Stimulated activated CD4-positive, alpha-beta T cell treated with anti-CD3 and anti-CD28 coated beads, Interleukin-15, amount 100 ng/mL, for 48 hours (primary cell): ENCODE measurements around the gene ZNF319.
A peak's percentile ranks its signal among the peaks of the same experiment; 100 is the strongest.
"Not testable (repeated sequence)": the region's sequence is repeated elsewhere in the genome, so short reads cannot be mapped to it uniquely, and the experiment has no call there.

ENCODE experiments used
- DNase-seq, 2 donors: peaks; one replicate each; pipeline ENCODE4 v3.0.0-alpha.2; 2020; ENCODE audit warnings: low read depth in 2 of 2

ZNF319 gene

DNA sequence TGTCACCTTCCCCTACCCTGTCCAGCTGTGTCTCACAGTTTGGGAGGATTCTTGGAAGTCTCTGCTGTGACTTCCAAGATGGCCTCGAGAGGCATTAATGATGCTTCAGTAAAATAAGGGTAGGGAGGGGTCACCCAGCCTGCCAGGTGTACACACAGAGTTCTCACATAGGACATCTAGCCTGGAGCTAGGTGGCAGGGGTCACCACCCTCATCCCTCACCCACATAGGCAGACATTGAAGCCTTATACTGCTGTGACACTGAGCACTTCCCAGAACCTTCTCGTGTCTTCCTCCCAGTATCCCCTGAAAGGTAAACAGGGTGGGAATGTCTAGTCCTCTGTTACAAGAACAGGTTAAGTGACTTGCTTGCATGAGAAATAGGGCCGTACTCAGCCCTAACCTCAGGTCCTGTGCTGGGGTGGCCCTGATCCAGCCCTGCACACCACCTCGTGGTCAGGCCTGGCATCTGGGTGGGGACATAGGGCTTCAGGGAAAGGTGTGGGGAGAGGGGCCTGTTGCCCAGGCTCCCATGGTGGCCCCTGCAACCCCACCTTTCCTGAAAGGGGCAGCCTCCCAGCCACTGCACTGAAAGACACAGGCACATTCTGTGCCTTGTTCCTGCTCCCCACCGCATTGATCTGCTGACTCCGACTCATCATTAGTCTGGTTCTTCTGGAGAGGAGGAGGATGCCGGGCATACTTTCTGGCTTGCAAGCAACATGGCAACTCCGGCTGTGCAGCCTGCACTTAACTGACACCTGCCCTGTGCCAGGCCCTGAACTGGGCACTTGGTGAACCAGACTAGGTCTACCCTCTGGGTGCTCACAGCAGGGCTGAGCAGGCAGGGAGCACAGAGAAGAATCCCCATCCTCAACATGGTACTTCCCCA lies 21.4 kb upstream of the ZNF319 start:
- DNase-seq: no peak

DNA sequence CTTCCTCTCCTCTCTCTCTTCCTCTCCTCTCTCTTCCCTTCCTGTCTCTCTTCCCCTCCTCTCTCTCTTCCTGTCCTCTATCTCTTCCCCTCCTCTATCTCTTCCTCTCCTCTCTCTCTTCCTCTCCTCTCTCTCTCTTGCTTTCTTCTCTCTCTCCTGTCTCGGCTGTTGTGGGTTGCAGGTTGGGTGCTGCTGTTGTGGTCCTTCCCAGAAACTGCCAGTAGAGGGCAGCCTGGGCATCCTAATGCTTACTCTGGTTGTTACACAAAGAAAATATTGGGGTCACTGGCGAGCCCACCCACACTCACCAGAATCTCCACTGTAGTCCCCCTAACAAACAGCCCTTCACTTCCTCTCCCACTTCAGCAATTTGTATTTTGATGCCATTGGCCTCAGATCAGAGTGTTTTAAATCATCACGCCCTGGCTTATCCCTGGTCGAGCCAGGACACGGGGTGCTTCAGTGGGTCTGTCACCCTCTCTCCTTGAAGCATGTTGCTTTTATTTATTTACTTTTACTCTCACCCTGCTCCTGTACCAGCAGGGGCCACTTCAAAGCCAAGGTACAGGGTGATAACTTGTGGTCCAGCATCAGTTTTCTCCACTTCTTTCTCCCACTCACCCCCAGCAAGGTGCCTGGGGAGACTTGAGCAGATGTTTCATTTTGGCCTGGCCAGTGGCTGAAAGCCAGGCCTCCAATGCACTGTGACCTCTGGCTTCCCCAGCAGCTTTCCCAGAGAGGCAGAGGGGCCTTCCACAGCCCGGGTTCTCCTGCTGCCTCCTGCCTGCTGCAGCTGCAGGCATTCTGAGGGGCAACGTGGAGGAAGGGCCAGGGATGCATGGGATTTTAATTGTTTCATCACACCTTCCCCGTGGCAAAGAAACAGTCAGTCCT lies 20.4 kb upstream of the ZNF319 start:
- DNase-seq: no peak

DNA sequence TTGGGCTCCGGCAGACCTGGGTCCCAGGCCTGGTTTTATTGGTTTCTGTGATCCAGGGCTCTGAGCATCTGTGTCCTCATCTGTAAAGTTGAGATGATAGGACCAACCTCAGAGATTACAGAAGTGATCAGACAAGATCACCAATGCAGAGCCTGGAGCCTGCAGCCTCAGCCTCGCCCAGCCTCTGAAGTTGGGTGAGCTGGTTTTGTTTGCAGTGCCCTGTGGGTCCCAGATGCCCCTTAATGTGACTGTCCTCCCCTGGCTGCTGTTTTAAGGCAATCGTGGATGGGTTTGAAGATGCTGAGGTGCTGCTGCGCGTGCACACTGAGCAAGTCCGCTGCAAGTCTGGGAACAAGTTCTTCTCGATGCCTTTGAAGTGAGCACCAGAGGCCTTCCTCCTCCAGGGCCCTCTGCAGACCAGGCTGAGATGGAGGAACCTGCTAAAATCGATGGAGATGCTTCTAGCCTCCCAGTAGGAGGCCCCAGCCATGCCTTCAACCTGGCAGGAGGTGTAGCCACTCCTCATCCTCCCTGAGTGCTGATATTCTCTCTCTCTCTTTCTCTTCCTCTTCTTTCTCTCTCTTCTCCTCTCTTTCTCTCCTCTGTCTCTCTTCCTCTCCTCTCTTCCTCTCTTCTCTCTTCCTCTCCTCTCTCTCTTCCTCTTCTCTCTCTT lies 19.5 kb upstream of the ZNF319 start:
- DNase-seq: no peak

DNA sequence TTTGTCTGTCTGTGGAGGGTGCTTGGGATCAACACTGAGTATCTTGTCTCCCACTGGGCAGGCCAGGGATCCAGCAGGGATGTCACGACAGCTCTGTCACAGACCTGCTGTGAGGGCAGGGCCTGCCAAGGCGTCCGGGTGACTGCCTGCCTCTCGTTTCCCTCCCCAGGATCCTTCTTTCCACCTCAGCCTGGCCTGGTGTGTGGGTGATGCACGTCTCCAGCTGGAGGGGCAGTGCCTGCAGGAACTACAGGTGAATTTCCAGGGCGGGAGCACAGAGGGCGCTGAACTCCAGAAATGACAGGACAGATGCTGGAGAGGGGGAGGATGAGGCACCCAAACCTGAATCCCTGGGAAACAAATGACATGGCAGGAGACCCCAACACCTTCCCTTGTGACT lies 18.3 kb upstream of the ZNF319 start:
- DNase-seq: no peak

DNA sequence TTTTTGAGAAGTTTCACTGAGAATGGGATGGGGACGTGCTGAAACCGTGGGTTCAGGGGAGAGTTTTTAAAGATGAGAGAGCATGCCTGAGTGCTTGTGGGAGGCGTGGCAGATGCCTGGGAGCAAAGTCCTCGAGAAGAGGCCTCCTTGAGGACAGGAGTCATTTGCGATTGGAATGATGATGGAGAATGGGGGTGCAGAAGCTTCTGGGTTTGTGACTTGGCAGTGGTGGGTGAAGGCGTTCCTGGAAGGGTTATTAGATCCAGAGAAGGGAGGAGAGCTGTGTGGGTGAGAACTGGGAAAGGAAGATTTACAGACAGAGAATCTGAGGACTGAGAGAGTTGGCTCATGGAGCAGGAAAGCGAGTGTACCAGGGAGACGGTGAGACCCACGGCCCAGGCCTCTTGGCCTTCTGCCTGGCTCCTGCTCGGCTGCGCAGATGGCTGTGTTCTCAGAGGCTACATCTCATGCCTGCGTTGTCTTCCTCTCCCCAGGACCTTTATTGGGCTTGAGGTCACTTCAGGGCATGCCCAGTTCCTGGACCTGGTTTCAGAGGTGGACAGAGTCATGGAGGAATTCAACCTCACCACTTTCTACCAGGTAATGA lies 16.5 kb upstream of the ZNF319 start:
- DNase-seq: no peak

DNA sequence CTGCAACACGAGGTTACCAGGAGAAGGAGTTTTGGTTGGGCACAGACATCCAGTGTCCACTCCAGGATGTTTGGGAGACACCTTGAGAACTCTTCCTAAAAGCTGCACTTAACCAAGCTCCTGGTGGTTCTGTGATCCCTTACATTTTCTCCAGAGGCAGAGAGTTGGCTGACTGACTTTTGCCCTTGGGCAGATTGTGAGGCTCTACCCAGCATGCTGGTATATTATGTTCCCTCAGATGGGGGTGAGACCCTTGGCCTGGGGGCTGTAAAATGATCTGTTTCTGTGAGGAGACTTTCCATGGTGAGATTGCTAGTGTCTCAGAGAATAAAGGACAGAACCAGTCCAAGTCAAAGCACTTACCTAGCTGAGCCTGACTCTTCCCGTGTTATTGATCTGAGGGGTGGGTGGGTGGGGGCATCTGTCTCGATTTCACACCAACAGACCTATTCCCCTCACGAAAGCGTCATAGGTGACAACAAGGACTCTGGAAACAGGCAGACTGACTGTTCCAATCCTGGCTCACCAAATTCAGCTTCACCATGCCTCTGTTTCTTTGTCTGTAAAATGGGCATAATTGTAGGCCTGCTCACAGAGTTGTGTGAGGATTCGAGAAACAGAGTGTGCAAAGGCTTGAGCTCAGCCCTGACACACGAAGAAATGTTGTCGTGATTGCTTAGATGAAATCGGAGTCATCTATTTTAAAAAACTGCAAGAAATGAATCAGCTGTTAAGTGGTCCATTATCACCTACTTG lies 12.9 kb upstream of the ZNF319 start:
- DNase-seq: no peak

DNA sequence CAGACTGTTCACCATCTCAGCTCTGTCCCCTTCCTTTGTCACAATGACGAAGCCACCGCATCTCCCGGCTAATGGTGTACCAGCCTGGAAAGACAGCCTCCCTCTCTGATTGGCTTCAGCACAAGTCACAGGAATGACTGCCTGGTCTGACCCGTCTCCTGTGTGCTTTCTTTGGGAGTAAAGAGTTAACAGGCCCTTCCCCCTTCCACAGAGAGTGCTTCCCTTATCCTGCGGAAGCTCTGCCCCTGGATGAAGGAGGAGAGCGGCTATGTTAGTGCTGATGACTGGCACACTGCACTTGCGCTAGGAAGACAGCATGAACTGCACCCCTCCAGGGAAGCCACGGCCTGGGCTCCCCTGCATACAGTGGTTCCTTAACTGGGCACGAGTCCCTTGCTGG lies 12.0 kb upstream of the ZNF319 start:
- DNase-seq: no peak

DNA sequence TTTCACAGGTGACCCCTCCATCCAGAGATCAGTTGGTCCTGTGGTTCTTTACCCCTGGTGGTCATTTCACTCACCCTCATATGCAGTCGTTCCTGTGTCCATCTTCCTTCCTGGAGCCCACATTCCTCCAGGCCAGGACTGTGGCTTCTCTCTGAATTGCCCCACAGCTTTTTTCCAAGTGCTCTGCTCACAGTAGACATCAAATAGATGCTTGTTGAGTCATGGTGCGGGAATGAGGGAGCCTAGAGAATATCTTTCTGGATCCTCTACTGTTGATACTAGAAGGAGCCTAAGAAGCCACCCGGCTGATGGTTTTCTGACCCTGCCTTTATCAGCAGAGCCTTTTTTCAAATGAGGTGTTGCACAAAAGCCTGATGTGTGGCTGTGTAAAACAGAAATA lies 11.2 kb upstream of the ZNF319 start:
- no peak for DNase-seq

DNA sequence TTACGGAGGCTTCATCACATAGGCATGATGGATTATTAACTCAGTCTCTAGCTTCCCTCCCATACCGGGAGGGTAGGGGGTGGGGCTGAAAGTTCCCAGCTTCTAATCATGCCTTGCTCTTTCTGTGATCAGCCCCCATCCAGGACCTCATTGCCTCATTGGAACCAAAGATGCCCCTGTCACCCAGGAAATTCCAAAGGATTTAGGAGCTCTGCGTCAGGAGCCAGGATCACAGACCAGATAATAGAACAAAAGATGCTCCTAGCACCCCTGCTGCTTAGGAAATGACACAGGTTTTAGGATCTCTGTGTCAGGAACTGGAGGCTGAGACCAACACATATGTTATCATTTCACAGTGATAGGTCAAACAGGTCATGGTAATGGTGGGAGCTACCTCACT lies 10.4 kb upstream of the ZNF319 start:
- no peak for DNase-seq

DNA sequence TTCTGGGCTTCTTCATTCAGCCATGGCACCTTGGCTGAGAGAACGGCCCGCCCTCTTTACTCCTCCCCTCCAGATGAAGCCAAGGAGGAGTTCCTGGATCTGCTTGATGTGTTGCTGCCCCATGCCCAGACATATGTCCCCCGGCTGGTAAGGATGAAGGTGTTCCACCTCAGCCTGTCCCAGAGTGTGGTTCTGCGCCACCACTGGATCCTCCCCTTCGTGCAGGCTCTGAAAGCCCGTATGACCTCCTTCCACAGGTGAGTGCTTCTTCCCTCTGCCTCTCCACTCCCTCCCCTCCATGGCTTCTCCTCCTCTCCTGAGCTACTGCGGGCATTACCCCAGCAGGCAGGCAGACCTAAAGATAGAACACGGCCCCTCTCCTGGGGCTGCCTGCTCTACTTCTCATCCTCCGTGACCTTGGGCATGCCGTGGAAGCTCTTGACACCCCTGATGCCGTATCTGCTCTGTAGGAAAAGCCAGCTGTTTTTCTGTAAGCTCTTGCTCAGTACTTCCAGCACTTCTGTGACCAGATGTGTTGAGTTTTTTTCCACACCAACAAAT lies 9.5 kb upstream of the ZNF319 start:
- no peak for DNase-seq

DNA sequence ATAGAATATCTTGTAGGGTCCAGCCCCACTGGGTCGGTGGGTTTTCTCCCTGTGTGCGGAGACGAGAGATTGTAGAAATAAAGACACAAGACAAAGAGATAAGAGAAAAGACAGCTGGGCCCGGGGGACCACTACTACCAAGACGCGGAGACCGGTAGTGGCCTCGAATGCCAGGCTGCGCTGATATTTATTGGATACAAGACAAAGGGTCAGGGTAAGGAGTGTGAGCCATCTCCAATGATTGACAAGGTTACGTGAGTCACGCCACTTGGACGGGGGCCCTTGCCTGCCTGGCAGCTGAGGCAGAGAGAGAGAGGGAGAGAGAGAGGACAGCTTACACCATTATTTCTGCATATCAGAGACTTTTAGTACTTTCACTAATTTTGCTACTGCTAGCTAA lies 4.3 kb upstream of the ZNF319 start:
- not testable (repeated sequence) for DNase-seq

DNA sequence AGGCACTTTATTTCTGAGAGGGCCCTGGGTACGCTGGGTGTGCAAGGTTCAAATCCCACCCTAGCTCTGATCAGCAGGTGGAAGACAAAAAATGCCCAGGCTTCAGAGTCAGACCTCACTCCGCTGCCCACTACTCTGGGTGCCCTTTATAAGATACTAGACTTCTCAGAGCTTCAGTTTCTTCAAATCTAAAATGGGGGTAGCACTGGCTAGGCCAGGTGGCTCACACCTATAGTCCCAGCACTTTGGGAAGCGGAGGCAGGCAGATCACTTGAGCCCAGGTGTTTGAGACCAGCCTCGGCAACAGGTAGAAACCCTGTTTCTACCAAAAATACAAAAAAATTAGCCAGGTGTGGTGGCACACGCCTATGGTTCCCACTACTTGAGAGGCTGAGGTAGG lies 2.5 kb upstream of the ZNF319 start:
- DNase-seq: no peak

DNA sequence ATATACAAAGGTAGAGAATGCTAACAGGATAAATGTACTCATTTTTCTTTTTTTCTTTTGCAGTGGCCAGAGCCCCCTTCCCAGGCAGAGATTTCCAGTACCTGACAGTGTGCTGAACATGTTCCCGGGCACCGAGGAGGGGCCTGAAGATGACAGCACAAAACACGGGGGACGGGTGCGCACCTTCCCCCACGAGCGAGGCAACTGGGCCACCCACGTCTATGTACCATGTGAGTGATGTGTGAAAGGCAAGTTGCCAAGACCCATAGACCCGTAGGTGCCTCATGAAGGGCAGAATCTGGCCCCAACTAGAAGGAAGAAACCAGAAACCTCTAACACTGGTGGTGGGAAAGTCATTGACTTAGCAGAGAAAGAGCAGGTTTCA lies 1.9 kb upstream of the ZNF319 start:
- DNase-seq: no peak

DNA sequence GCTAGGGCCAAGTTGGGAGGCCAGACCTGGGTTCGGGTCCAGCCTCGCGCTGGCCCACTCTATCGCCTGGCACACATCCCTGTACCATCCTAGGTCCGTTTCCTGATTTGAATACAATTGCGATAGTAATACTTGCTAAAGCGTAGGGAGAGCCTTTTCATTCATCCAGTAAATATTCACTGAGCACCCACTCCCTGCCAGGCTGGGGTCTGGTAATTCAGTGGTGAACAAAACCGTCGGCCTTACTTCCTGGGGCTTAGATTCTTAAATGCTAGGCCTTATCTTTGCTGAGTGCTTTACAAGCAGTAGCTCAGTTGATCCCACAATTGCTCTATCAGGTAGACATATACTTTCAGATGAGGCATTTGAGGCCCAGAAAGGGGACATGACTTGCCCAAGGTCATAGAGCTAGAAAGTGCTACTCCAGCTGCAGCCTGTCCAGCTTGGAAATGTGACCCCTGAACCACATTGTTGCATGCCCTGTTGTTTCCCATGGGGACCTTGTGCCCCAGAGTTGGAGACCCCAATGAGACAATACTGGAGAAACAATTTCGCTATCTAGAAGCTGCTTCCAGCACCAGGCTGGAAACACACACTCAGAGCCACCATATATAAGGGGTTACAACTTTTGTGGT lies 1.4 kb upstream of the ZNF319 start:
- no peak for DNase-seq

DNA sequence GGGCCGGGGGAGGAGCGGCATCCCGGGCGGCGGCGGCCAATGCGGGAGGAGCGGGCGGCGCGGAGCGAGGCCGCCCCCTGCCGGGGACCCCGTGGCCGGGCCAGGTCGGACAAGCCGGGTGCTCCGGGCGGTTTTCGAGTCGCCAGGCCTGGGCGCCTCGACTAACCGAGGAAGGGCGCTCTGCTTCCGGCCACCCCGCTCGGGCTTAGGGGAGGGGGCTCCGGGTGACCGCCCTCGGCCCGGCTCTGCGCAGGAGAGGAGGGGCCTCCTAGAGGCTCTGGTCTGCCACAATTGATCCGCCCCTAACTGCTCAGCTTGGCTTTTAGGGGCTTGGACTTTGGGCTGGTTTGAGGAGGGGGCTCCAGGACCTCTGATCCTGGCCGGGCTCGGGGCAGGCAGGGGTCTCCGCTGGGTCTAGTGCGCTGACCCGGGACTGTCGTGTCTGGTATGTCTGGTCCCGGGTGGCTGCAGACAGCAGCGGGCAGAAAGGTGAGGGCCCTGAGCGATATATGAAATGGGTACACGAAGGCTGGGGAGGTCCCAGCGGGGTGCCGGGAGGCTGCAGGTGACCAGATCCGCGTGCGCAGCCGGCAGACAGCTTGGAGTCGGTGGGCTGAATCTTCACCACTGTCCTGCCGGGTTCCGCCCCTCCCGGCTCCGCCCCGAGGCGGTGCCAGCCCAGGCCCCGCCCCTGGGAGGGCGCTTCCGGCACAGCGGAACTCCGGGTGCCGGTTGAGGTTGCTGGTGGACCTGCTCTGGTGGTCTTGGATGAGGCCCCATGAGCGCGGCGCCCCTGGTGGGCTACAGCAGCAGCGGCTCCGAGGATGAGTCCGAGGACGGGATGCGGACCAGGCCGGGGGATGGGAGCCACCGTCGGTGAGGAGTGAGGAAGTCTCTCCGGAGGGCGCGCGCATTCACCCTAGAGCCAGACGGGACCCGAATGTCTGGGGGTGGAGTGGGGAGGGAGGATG lies 519 bp upstream of the ZNF319 start, which contains the start of gene USB1:
Gene USB1 (plus strand): TSS at position 702 of the 971 bp plus-strand sequence. CDS start 77 bp downstream, at position 779.
- DNase-seq: peak; percentile 65 to 78

DNA sequence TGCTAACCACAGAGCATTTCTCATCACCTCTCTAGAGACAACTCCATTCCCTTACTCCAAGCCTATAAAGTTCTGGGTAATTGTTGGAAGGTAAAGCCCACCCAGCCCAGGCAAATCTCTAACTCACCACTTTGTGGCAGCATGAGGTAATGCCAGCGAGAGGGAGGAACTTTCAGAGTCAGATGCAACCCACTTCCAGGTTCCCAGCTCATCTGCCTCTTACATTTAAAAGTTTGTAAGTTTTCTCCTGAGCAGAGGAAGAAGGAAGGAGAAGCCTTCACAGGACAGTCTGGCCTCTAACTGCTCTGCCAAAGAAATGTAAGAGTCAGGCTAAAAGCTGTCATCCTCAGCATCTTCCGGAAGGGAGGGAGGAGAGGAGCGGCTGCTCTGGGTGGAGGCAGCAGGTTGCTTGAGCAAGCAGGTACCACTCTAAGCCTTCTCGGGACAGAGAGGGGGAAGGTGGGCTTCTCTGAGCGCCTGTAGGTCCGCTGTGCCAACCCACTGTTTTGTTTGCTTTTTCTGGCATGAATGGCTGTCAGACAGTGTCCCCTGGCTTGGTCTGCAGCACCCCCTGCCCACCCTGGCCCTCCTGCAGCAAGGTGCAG lies 1.0 kb downstream of the ZNF319 start:
- DNase-seq: no peak

DNA sequence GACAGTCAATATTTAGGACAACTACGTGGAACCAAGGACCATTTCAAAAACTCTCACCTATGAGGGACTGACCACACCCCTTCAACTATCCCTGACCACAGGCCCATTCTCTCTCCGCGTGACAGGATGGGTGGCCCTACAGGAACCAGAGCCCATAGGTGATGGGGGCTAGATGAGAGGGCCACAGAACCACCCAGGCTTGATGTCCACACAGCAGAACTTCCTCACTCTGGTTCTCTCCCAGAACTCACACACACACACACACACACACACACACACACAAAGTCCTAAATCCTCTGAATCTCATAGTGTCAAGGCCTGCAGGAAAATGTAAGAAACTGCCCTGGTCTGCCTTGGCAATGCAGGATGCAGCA lies 1.5 kb downstream of the ZNF319 start:
- no peak for DNase-seq

DNA sequence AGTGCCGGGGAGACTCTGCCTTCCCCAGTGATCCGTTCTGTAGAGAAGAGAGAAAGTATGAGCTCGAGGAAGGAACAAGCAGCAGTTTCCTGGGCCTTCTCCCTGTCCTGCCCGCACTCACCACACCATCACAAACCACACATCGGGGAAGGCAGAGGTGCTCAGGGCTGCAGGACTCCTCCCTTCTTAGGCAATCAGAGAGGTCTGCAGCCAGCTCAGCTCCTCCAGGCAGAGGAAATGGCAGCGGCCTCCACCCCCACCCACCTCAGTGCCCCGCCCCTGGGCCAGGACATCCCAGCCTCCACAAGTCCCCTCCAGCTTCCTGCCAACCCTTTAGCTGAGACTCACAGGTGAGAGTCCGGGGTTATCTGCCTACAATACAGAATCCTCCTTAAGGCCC lies 2.0 kb downstream of the ZNF319 start:
- DNase-seq: peak; percentile 18 to 39
